ENCODE data around the gene CEACAM19.
"Not testable (repeated sequence)": the region's sequence is repeated elsewhere in the genome, so short reads cannot be mapped to it uniquely, and the experiment has no call there.

CEACAM19 gene

DNA sequence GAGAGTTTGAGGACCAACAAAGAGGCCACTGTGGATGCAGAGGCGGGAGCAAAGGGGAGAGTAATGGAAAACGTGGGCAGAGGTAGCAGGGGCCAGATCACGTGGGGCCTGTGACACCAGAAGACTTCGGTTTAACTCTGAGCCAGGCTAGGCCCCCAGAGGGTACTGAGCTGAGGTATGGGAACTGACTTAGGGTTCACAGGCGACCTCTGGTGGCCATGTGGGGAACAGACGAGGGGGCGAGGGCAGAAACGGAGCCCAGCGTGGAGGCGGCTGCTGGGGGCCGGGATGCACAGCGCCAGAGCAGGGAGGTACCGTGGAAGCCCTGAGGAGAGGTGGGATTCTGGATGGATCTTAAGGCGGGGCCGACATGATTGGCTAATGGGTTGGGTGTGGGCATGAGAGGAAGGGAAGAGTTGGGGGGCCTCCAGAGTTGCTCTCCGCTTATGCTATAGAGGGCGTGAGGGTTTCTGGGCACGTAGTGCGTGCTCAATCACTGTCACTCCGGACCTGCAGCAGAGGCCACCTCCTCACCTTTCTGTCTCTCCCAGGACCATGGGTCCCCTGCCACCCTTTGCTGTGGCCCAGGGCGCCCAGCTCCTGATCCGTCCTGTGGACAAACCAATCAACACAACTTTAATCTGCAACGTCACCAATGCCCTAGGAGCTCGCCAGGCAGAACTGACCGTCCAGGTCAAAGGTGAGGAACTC, 13.9 kb upstream of the CEACAM19 start:
- DNase-seq (ENCODE audit: insufficient read length, low spot score) = no peak
- FAIRE-seq = no peak
- no peak for TF ChIP-seq POLR2A (IDR thresholded peaks at IDR 0.05; ENCODE audit: low read depth, low read length)

DNA sequence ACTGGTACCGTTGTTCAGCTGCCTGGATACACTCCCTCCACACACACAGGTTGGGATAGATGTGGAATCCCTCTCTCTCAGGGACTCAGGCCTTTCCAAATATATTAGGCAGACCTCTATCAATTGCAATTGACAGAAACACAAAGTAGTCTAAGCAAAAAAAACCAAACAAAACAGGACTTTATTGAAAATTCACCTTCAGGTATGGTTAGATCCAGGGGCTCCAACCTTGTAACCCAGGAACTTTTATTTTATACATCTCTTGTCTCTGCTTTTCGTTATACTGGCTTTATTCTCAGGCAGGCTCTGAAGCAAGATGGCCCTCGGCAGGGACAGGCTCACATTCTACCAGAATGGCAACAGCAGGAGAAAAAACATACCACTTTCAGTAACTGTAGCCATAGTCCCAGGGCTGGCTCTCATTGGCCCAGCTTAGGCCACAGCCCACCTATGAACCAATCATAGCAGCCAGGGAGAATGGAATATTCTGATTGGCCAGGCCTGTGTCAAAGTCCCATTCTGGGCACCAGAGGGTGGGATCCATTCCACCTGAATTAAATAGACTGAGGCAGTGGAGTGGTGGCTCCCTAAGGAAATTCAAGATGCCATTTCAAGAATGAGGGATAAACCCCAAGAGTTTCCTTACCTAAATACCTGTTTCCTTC, 13.1 kb upstream of the CEACAM19 start:
- TF ChIP-seq POLR2A (IDR thresholded peaks at IDR 0.05; ENCODE audit: low read depth, low read length) = no peak
- FAIRE-seq (no peak), DNase-seq (ENCODE audit: insufficient read length, low spot score) (no peak)

DNA sequence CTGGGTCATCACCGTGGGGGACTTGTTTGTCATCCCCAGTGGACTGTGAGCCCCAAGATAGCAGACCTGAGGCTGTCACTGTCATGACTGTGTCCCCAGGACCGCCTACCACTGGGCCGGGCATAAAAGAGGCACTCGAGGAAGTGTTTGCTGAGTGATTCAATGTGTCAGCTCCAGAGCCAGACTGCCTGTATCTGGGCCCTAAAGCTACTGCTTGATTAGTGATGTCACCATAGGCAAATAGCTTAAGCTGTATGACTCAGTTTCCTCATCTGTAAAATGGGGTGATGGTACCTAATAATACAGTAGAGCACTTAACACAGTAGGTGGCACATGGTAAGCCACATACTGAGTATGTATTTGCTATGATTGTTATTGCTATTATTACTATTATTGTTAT, 11.2 kb upstream of the CEACAM19 start:
- FAIRE-seq = no peak
- no peak for TF ChIP-seq POLR2A (IDR thresholded peaks at IDR 0.05; ENCODE audit: low read depth, low read length)
- no peak for DNase-seq (ENCODE audit: insufficient read length, low spot score)

DNA sequence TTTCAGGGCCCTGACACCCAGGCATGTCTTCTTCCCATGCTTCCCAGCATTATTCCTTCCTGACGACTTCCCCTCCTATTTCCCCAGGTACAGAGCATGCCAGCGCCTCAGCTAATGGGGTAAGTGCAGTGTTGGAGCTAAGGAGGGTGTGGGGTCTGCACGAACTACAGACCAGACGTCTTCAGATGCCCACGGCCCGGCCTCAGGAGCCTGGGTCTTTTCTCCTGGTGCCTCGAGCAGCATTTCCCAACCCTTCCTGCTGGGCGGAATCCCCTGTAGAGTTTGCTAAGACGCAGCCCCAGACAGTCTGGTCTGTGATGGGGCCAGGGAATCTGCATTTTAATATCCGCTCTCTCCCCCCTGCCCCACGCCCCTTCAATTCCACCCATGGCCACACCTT, 10.1 kb upstream of the CEACAM19 start:
- FAIRE-seq (no peak), DNase-seq (ENCODE audit: insufficient read length, low spot score) (no peak)
- TF ChIP-seq POLR2A (IDR thresholded peaks at IDR 0.05; ENCODE audit: low read depth, low read length) = no peak

DNA sequence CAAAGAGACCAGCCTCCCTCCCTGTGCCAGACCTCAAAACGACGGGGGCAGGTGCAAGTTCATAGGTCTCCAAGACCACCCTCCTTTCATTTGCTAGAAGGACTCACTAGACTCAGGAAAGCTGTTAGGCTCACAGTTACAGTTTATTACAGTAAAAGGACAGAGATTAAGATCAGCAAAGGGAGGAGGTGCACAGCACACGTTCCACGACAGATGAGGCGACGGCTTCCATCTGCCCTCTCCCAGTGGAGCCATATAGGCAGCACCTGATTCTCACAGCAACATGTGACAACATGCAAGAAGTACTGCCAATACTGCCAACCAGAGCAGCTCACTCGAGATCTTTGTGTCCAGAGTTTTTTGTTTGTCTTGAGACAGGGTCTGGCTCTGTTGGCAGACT, 9.4 kb upstream of the CEACAM19 start:
- no peak for FAIRE-seq

GRCh38 chr19:44662691-44663385, 8.4 kb upstream of the CEACAM19 start:
- no peak for DNase-seq (ENCODE audit: insufficient read length, low spot score)
- FAIRE-seq = no peak
- TF ChIP-seq POLR2A (IDR thresholded peaks at IDR 0.05; ENCODE audit: low read depth, low read length) = no peak

More for the DNA sequence above, 9.4 kb upstream of the CEACAM19 start:
- DNase-seq (ENCODE audit: insufficient read length, low spot score) = no peak
- TF ChIP-seq POLR2A (IDR thresholded peaks at IDR 0.05; ENCODE audit: low read depth, low read length) = no peak

- TF ChIP-seq POLR2A (IDR thresholded peaks at IDR 0.05; ENCODE audit: low read depth, low read length) = no peak
- FAIRE-seq (no peak), DNase-seq (ENCODE audit: insufficient read length, low spot score) (no peak)
Observed at GRCh38 chr19:44663996-44664395, 7.3 kb upstream of the CEACAM19 start.

DNA sequence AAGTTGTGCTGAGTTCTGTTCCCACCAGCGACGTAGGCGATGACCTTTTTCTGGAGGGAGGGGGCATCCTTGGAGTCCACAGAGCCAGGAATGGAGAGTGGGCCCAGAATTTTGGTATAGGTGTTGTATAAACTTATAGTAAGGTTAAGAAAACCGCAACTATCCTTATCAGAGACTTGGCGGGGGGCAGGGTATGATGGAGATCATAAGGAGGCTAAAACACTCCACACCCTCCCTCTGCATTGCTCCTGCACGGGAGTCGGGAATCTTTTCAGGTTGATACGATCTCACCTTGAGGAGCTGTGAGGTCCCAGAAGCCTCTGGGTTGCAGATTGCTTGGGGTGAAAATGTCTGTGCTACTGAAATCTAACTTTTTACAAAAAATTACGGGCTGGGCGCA, 6.3 kb upstream of the CEACAM19 start:
- FAIRE-seq (no peak), DNase-seq (ENCODE audit: insufficient read length, low spot score) (no peak)
- TF ChIP-seq POLR2A (IDR thresholded peaks at IDR 0.05; ENCODE audit: low read depth, low read length) = no peak

GRCh38 chr19:44666852-44667556, 4.3 kb upstream of the CEACAM19 start:
- no peak for TF ChIP-seq POLR2A (IDR thresholded peaks at IDR 0.05; ENCODE audit: low read depth, low read length)
- DNase-seq (ENCODE audit: insufficient read length, low spot score) (no peak), FAIRE-seq (no peak)

- no peak for FAIRE-seq
- DNase-seq (ENCODE audit: insufficient read length, low spot score) = no peak
Observed at GRCh38 chr19:44668985-44669764, 2.1 kb upstream of the CEACAM19 start.

DNA sequence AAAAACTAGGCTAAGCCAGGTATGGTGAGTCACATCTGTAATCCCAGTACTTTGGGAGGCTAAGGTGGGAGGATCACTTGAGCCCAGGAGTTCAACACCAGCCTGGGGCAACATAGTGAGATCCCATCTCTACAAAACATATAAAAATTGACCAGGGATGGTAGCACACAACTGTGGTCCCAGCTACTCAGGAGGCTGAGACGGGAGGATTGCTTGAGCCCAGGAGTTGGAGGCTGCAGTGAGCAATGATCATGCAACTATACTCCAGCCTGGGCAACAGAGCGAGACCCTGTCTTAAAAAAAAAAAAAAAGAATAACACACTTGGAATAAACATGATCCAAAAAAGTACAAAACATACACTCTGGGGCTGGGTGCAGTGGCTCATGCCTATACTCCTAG, 1.3 kb upstream of the CEACAM19 start:
- not testable (repeated sequence) for DNase-seq (ENCODE audit: insufficient read length, low spot score); FAIRE-seq

More at GRCh38 chr19:44668985-44669764, 2.1 kb upstream of the CEACAM19 start:
- no peak for TF ChIP-seq POLR2A (IDR thresholded peaks at IDR 0.05; ENCODE audit: low read depth, low read length)

- no peak for FAIRE-seq
- TF ChIP-seq POLR2A (IDR thresholded peaks at IDR 0.05; ENCODE audit: low read depth, low read length) = no peak
- no peak for DNase-seq (ENCODE audit: insufficient read length, low spot score)
Observed at GRCh38 chr19:44672226-44672625, 944 bp downstream of the CEACAM19 start.

- DNase-seq (ENCODE audit: insufficient read length, low spot score) (no peak), FAIRE-seq (no peak)
- no peak for TF ChIP-seq POLR2A (IDR thresholded peaks at IDR 0.05; ENCODE audit: low read depth, low read length)
Observed at GRCh38 chr19:44673510-44673909, 2.2 kb downstream of the CEACAM19 start.
